ENCODE results near the gene AGPS. TPM values are rescaled to one million over a fixed set of nuclear protein-coding genes. Genes with fewer than 3 reads are reported as not detected.

AGPS gene
- total and polyA plus RNA-seq, 2 experiments from 2014 or later = 22.9 to 36.7 TPM

- no peak overlapping the region for H3K27ac ChIP-seq
- TF ChIP-seq EZH2phosphoT487 (IDR thresholded peaks at IDR 0.05; ENCODE audit: insufficient read depth, low read depth) = no peak
- TF ChIP-seq EZH2 (IDR thresholded peaks at IDR 0.05; ENCODE audit: insufficient read depth, poor library complexity, severe bottlenecking) = no peak
- no peaks in the 10 kb centered on the region for H3K9me3 ChIP-seq (ENCODE audit: low read depth)
- no peaks in the 10 kb centered on the region for H3F3A ChIP-seq (ENCODE audit: insufficient read depth)
- no peaks in the 10 kb centered on the region for H3K9me2 ChIP-seq (ENCODE audit: insufficient read depth)
- no peaks in the 10 kb centered on the region for H3K79me2 ChIP-seq (ENCODE audit: insufficient read depth)
- no peak overlapping the region for H3K4me2 ChIP-seq (ENCODE audit: unreplicated experiment)
- peaks cover 17% of the 10 kb centered on the region; the same call in 1 of the 2 replicates for H3K36me3 ChIP-seq (ENCODE audit: low read depth)
- no peaks in the 10 kb centered on the region for H3K4me1 ChIP-seq (ENCODE audit: insufficient read depth)
- DNase-seq = no peak
- no peak overlapping the region for H2AFZ ChIP-seq
- no peak overlapping the region for H3K4me3 ChIP-seq
- in situ Hi-C loops (cut with MboI) = no loop called here
- no peaks in the 10 kb centered on the region for H3K27me3 ChIP-seq (replicated peaks; ENCODE audit: insufficient read depth)
- no peak overlapping the region for H3K9ac ChIP-seq
- no peaks in the 10 kb centered on the region for H4K20me1 ChIP-seq (ENCODE audit: insufficient read depth)
Observed at GRCh38 chr2:177506505-177506904, 113.9 kb downstream of the AGPS start.

- no peaks in the 10 kb centered on the region for H3K9me3 ChIP-seq (ENCODE audit: low read depth)
- 98% methylated on average over 2 of the region's 2 CpGs for WGBS, 2 experiments (ENCODE audit: low coverage in 1 of 2, low lambda C conversion rate in 2 of 2, missing lambda C conversion rate in 2 of 2)
Observed at GRCh38 chr2:177506998-177507397, 114.4 kb downstream of the AGPS start.

GRCh38 chr2:177516824-177517544 lies 124.4 kb downstream of the AGPS start:
- H3F3A ChIP-seq (ENCODE audit: insufficient read depth) = no peaks in the 10 kb centered on the region
- H3K9ac ChIP-seq = no peak overlapping the region
- H3K4me3 ChIP-seq = no peak overlapping the region
- TF ChIP-seq EZH2phosphoT487 (IDR thresholded peaks at IDR 0.05; ENCODE audit: insufficient read depth, low read depth) (no peak), EZH2 (IDR thresholded peaks at IDR 0.05; ENCODE audit: insufficient read depth, poor library complexity, severe bottlenecking) (no peak)
- 97 to 100% methylated on average over 4 of the region's 4 CpGs for WGBS, 2 experiments (ENCODE audit: low coverage in 1 of 2, low lambda C conversion rate in 2 of 2, missing lambda C conversion rate in 2 of 2)
- H3K9me2 ChIP-seq (ENCODE audit: insufficient read depth) = no peaks in the 10 kb centered on the region
- no peaks in the 10 kb centered on the region for H3K4me1 ChIP-seq (ENCODE audit: insufficient read depth)
- H3K9me3 ChIP-seq (ENCODE audit: low read depth) = no peaks in the 10 kb centered on the region
- H2AFZ ChIP-seq = no peak overlapping the region
- H3K4me2 ChIP-seq (ENCODE audit: unreplicated experiment) = no peak overlapping the region
- no peak for DNase-seq
- no peaks in the 10 kb centered on the region for H3K79me2 ChIP-seq (ENCODE audit: insufficient read depth)
- H3K36me3 ChIP-seq (ENCODE audit: low read depth) = peaks cover 27% of the 10 kb centered on the region
- in situ Hi-C loops (cut with MboI) = no loop called here
- no peak overlapping the region for H3K27ac ChIP-seq
- no peaks in the 10 kb centered on the region for H3K27me3 ChIP-seq (replicated peaks; ENCODE audit: insufficient read depth)
- no peaks in the 10 kb centered on the region for H4K20me1 ChIP-seq (ENCODE audit: insufficient read depth)

More at GRCh38 chr2:177506998-177507397, 114.4 kb downstream of the AGPS start:
- Histone ChIP-seq H3K27me3 (replicated peaks; ENCODE audit: insufficient read depth) (no peaks in the 10 kb centered on the region), H4K20me1 (ENCODE audit: insufficient read depth) (no peaks in the 10 kb centered on the region), H3K9ac (no peak overlapping the region), H3K36me3 (ENCODE audit: low read depth) (peaks cover 17% of the 10 kb centered on the region; the same call in 1 of the 2 replicates), H2AFZ (no peak overlapping the region), H3K9me2 (ENCODE audit: insufficient read depth) (no peaks in the 10 kb centered on the region), H3K4me3 (no peak overlapping the region), H3K4me1 (ENCODE audit: insufficient read depth) (no peaks in the 10 kb centered on the region), H3F3A (ENCODE audit: insufficient read depth) (no peaks in the 10 kb centered on the region), H3K27ac (no peak overlapping the region), H3K4me2 (ENCODE audit: unreplicated experiment) (no peak overlapping the region), H3K79me2 (ENCODE audit: insufficient read depth) (no peaks in the 10 kb centered on the region)
- DNase-seq = no peak
- TF ChIP-seq EZH2 (IDR thresholded peaks at IDR 0.05; ENCODE audit: insufficient read depth, poor library complexity, severe bottlenecking) (no peak), EZH2phosphoT487 (IDR thresholded peaks at IDR 0.05; ENCODE audit: insufficient read depth, low read depth) (no peak)
- in situ Hi-C loops (cut with MboI) = no loop called here

GRCh38 chr2:177518754-177519153 lies 126.2 kb downstream of the AGPS start:
- in situ Hi-C loops (cut with MboI) = no loop called here
- no peaks in the 10 kb centered on the region for H4K20me1 ChIP-seq (ENCODE audit: insufficient read depth)
- H3K27ac ChIP-seq = no peak overlapping the region
- no peak overlapping the region for H3K4me3 ChIP-seq
- H2AFZ ChIP-seq = no peak overlapping the region
- TF ChIP-seq EZH2 (IDR thresholded peaks at IDR 0.05; ENCODE audit: insufficient read depth, poor library complexity, severe bottlenecking) (no peak), EZH2phosphoT487 (IDR thresholded peaks at IDR 0.05; ENCODE audit: insufficient read depth, low read depth) (no peak)
- H3K9ac ChIP-seq = no peak overlapping the region
- no peaks in the 10 kb centered on the region for H3K27me3 ChIP-seq (replicated peaks; ENCODE audit: insufficient read depth)
- H3F3A ChIP-seq (ENCODE audit: insufficient read depth) = no peaks in the 10 kb centered on the region
- no peak overlapping the region for H3K4me2 ChIP-seq (ENCODE audit: unreplicated experiment)
- no peaks in the 10 kb centered on the region for H3K79me2 ChIP-seq (ENCODE audit: insufficient read depth)
- DNase-seq = no peak
- peaks cover 27% of the 10 kb centered on the region for H3K36me3 ChIP-seq (ENCODE audit: low read depth)
- no peaks in the 10 kb centered on the region for H3K9me3 ChIP-seq (ENCODE audit: low read depth)
- H3K9me2 ChIP-seq (ENCODE audit: insufficient read depth) = no peaks in the 10 kb centered on the region
- 97 to 99% methylated on average over 2 of the region's 2 CpGs for WGBS, 2 experiments (ENCODE audit: low coverage in 1 of 2, low lambda C conversion rate in 2 of 2, missing lambda C conversion rate in 2 of 2)
- no peaks in the 10 kb centered on the region for H3K4me1 ChIP-seq (ENCODE audit: insufficient read depth)

Data from GM23248 (cell line).